CD4-positive, alpha-beta T cell treated with Interleukin-15 for 1 hour (primary cell): ENCODE data around the gene ADGRL3.
"Not testable (repeated sequence)": the region's sequence is repeated elsewhere in the genome, so short reads cannot be mapped to it uniquely, and the experiment has no call there.

Experiments
- DNase-seq: peaks from one replicate; pipeline ENCODE4 v3.0.0-alpha.2; 2020

ADGRL3 gene

GRCh38 chr4:61933527-61933926, 733.4 kb downstream of the ADGRL3 start:
- DNase-seq: no peak

DNA sequence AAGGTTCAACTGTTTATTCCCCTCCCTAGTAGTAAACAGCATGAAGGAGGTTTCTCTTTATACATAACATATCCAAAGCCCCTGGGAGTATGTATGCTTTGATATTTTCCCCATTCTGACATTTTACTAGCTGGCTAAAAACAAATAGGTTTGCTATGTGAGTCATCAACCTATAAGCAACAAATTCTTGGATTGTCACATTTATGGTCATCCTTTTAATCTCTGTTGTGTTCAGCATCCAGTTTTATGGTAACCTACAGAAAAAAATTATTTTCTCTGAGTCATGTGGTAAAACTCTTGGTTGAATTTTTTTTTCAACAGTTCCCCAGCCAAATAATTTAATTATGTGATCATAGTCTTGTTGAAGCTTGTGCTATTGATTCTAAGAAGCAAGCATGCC, 734.1 kb downstream of the ADGRL3 start:
- no peak for DNase-seq

DNA sequence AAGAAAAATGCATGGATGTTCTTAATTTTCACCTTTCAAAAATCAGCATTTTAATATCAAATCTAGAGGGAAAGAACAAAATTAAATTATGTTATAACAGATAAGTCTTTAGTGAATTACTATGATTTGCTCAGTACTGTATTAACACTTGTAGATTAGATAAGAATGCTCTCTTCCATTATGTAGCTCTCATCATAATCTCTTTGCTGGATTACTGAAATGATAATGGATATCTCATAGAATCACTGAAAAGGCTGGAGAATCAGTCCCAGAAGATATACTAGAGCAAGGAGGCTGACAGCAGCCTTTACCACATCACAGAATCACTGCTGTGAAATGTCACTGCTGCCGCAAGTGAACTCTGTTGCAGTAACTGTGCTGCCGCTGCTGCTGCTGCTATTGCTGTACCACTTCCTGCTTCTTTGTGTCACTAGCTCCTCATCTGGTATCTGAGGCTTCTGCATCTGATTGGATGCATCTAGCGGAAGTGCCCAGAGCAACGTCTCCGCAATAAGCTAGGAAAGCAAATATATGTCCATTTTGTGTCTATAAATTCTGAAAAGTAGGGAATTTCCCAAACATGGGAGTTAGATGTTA, 738.2 kb downstream of the ADGRL3 start:
- no peak for DNase-seq

- no peak for DNase-seq
These were observed 750.5 kb downstream of the ADGRL3 start for GRCh38 chr4:61950625-61951024.

GRCh38 chr4:61953386-61953785, 753.3 kb downstream of the ADGRL3 start:
- DNase-seq: no peak

GRCh38 chr4:61958591-61958990, 758.5 kb downstream of the ADGRL3 start:
- no peak for DNase-seq

DNA sequence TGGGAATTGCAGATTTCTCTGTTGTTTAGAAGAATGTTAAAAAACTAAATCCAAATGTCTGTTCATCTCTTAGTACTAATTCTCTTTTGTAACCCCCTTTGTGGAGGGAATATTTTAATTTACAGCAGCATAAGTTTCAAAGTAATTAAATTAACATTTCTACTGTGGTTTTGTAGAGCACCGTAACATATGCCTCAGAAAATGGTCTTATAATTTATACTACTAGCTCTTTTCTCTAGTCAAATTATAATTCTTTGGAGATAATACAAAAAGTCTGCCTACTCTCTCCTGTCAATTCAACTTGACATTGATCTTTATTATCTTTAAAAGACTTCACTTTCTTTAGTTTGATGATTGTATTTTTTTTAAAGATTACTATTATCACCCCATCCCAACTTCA, 759.0 kb downstream of the ADGRL3 start:
- DNase-seq: no peak

GRCh38 chr4:61984260-61984909, 784.3 kb downstream of the ADGRL3 start:
- no peak for DNase-seq

DNA sequence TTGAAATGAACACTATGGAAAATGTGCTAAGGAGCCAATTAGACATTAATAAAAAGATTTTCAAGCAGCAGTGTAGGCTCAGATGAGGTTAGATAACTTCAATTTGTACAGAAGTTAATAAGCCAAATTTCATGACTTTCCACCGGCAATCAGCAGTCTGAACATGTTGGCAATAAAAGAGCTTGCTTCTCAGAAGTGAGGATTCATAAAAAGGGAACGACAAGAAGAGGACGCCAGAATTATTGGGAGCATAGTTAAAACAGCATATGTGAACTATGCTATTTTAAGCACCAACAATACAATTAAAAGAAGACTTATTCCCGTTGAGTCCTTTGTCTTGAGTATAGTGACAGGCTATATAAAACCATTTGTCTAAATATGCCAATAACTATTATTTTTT, 785.3 kb downstream of the ADGRL3 start:
- DNase-seq: no peak

GRCh38 chr4:61986929-61987328, 786.8 kb downstream of the ADGRL3 start:
- DNase-seq: not testable (repeated sequence)

DNA sequence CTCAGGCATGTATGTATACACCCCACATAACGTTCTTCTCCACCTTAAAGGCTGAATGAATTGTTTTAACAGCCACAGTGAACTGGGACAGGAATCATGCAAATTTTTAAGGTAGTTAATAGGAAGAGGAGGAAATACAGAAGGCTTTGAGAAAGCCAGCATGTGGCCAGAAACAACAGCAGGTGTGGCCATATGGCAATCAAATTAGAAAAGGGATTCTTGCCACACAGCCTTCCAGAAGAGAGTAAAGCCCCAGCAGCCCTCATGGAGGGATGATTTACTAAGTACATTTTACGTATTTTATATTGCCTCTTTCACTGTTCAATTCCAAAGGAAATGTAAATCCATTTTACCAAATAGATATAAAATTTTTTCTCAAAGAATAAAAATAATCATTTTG, 792.2 kb downstream of the ADGRL3 start:
- DNase-seq: no peak

GRCh38 chr4:61994036-61994435, 793.9 kb downstream of the ADGRL3 start:
- no peak for DNase-seq

- DNase-seq: no peak
These were observed 795.7 kb downstream of the ADGRL3 start for GRCh38 chr4:61995717-61996340.

DNA sequence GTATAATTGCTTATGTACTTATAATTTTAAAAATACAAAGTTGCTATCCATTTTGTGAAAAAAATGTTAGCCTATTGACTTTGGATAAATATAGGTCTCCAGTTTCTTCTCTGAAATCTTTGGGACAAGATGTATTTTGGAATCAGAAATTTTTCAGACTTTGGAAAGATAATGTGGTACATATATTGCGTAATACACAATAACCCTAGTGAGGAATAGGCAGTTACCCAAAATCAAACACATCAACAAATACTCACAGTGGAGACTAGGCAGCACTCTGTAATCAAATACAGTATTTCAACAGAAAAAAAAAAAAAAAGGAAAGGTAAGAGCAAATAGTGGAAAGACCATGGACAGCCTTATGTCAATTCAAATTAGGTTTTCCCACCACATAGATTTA, 796.8 kb downstream of the ADGRL3 start:
- DNase-seq: no peak

DNA sequence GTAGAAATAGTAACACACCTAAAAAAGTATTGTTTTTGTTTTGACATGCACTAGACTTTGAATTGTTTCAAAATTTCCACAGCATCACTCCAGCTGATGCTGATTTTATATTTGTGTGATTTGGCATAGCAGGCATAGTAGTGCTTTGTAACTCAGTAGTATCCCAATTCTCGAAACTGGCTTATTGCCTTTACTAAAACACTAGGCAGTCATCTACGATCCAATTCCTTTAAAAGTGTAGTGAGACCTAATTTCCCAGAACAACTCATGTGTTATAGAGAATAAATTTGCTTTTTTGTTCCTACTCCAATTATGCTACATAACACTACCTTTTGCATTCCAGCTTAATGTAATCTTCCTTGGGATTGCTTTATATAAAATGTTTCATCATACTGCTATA, 797.7 kb downstream of the ADGRL3 start:
- DNase-seq: no peak

DNA sequence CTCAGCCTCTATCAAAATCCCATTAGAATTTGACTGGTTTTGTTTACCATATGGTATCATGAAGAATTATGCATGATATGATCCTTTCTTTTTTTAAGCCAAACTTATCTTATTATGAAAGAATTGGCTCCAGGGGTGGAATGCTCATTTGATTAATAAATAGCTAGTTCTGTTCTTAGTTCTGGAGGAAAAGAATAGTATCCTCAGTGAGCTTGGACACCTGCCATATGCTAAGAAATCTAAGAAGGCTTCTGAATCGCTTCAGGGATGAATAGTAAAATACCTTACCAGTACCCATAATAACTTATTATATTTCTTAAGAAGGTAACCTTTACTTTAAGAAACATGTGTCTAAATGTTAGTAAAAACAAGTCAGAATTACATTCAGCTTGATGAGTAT, 803.6 kb downstream of the ADGRL3 start:
- no peak for DNase-seq

DNA sequence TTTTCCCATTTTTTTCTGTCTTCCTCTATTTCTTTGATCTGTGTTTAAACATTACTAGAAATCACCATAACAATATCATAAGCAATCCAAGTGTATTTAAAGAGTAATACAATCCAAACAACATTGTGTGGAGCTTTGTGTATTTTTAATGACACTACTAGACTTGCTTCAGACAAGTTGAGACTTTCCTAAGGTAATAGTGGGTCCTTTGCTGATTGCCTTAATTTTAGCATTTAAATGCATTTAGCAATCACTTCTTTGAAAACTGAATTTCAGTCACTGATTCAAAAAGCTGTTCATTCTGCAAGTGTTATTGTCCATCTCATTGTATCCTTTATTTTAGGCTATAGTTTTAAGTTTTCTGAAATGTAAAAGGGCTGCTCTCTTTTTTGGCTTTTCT, 804.8 kb downstream of the ADGRL3 start:
- no peak for DNase-seq

DNA sequence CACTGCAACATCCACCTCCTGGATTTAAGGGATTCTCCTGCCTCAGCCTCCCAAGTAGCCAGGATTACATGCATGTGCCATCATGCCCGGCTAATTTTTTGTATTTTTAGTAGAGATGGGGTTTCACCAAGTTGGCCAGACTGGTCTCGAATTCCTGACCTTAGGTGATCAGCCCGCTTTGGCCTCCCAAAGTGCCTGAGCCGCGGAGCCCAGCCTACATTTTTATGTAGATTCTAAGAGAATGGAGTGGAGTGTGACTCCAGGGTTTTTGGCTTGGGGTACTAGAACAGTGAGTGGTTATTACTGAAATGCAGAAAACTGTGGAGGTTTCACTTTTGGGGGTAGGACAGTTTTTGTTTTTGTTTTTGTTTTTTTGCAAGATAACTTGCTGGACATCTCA, 806.0 kb downstream of the ADGRL3 start:
- DNase-seq: no peak

GRCh38 chr4:62015043-62015739, 815.1 kb downstream of the ADGRL3 start:
- no peak for DNase-seq

- no peak for DNase-seq
These were observed 818.4 kb downstream of the ADGRL3 start for GRCh38 chr4:62018537-62018936.

GRCh38 chr4:62023633-62024032, 823.5 kb downstream of the ADGRL3 start:
- DNase-seq: no peak

GRCh38 chr4:62028745-62029144, 828.6 kb downstream of the ADGRL3 start:
- no peak for DNase-seq

DNA sequence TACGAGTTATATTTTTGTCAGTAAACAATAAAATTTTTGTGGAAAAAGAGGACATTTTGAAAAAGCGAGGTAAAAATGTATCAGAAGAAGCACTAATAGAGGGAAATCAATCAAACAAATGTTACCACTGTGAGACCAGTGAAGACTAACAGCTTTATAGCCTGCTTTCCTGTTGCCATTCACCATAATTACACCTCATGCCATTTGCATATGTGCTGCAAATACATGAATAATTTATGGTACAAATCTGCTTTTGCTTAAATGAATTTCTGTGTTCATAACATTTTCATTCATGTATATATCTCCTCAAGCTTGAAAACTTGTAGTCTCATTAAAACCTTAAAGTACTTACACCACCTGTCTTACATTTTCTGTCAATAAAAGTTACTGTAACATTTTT, 830.8 kb downstream of the ADGRL3 start:
- no peak for DNase-seq

GRCh38 chr4:62037571-62037970, 837.4 kb downstream of the ADGRL3 start:
- no peak for DNase-seq
